Mesenchymal stem cell (in vitro differentiated cells and primary cell): ENCODE results near the gene EPS8L2.

Experiments
- DNase-seq: peaks from one replicate; pipeline ENCODE4 v3.0.0-alpha.2; 2013
- H2AFZ ChIP-seq: one replicate; pipeline ENCODE4 v1.6.1; 2013; ENCODE audit warnings: low read depth, mild to moderate bottlenecking, control low read depth, inconsistent platforms, low read length, moderate library complexity
- H2AK5ac ChIP-seq: 2 replicates; pipeline ENCODE4 v1.6.1; 2013; ENCODE audit warnings: low read length, moderate library complexity, mild to moderate bottlenecking, inconsistent platforms; ENCODE audit not compliant: severe bottlenecking
- H2BK120ac ChIP-seq: one replicate; pipeline ENCODE4 v1.6.1; 2013; ENCODE audit warnings: low read depth, mild to moderate bottlenecking, inconsistent platforms, low read length, moderate library complexity
- H2BK12ac ChIP-seq, 2 experiments: one replicate each; pipeline ENCODE4 v1.6.1; 2013; ENCODE audit warnings: inconsistent platforms in 2 of 2, low read length in 2 of 2, mild to moderate bottlenecking in 2 of 2, moderate library complexity in 2 of 2, control low read depth in 1 of 2
- H2BK15ac ChIP-seq: one replicate; pipeline ENCODE4 v1.6.1; 2013; ENCODE audit warnings: mild to moderate bottlenecking, low read depth, inconsistent platforms; ENCODE audit not compliant: poor library complexity, severe bottlenecking
- H2BK5ac ChIP-seq: 2 replicates; pipeline ENCODE4 v1.6.1; 2013; ENCODE audit warnings: low read depth, mild to moderate bottlenecking, low read length, control low read depth, inconsistent platforms; ENCODE audit not compliant: poor library complexity, severe bottlenecking
- H3K14ac ChIP-seq, 2 experiments: one replicate each; pipeline ENCODE4 v1.6.1; 2013; ENCODE audit warnings: inconsistent platforms in 2 of 2, low read length in 2 of 2, control low read depth in 1 of 2, mild to moderate bottlenecking in 1 of 2, moderate library complexity in 1 of 2
- H3K18ac ChIP-seq, 2 experiments: one replicate each; pipeline ENCODE4 v1.6.1; 2013; ENCODE audit warnings: inconsistent platforms in 2 of 2, low read length in 2 of 2, control low read depth in 1 of 2, low read depth in 1 of 2, mild to moderate bottlenecking in 1 of 2
- H3K23ac ChIP-seq, 2 experiments: one replicate each; pipeline ENCODE4 v1.6.1; 2013; ENCODE audit warnings: inconsistent platforms in 2 of 2, low read length in 2 of 2, mild to moderate bottlenecking in 2 of 2, moderate library complexity in 2 of 2, control low read depth in 1 of 2
- H3K27ac ChIP-seq: 2 replicates; pipeline ENCODE4 v1.5.1; 2013; ENCODE audit warnings: mild to moderate bottlenecking, moderate library complexity, low read length, control low read depth, inconsistent platforms; ENCODE audit not compliant: poor library complexity, severe bottlenecking
- H3K27me3 ChIP-seq, 2 experiments: 2 replicates each; pipeline versions ENCODE4 v1.6.1 to v1.7.0; 2013; ENCODE audit warnings: low read length in 2 of 2, mild to moderate bottlenecking in 2 of 2, moderate library complexity in 2 of 2, control low read depth in 1 of 2, inconsistent platforms in 1 of 2; ENCODE audit not compliant: control insufficient read depth in 1 of 2, insufficient read depth in 1 of 2
- H3K36me3 ChIP-seq, 2 experiments: 2 replicates each; pipeline versions ENCODE4 v1.6.1 to v1.7.0; 2013; ENCODE audit warnings: low read length in 2 of 2, control low read depth in 1 of 2, inconsistent platforms in 1 of 2, low read depth in 1 of 2, mild to moderate bottlenecking in 1 of 2; ENCODE audit not compliant: insufficient read depth in 2 of 2, control insufficient read depth in 1 of 2
- H3K4ac ChIP-seq, 2 experiments: one replicate each; pipeline ENCODE4 v1.6.1; 2013; ENCODE audit warnings: inconsistent platforms in 2 of 2, low read length in 2 of 2, mild to moderate bottlenecking in 2 of 2, moderate library complexity in 2 of 2, control low read depth in 1 of 2, low read depth in 1 of 2
- H3K4me1 ChIP-seq: 2 replicates; pipeline ENCODE4 v1.6.1; 2013; ENCODE audit warnings: low read depth, low read length, control low read depth; ENCODE audit not compliant: control insufficient read depth, insufficient read depth
- H3K4me2 ChIP-seq: 2 replicates; pipeline ENCODE4 v1.6.1; 2013; ENCODE audit warnings: low read length, mild to moderate bottlenecking, inconsistent platforms; ENCODE audit not compliant: poor library complexity, severe bottlenecking
- H3K4me3 ChIP-seq, 2 experiments: 2 replicates each; pipeline versions ENCODE4 v1.5.1 to v1.7.0; 2013; ENCODE audit warnings: low read length in 2 of 2, mild to moderate bottlenecking in 2 of 2, control low read depth in 1 of 2, low read depth in 1 of 2; ENCODE audit not compliant: insufficient read depth in 1 of 2
- H3K79me1 ChIP-seq: replicated peaks from 2 replicates; pipeline ENCODE4 v1.6.1; 2013; ENCODE audit warnings: mild to moderate bottlenecking, control low read depth, low read length, inconsistent platforms; ENCODE audit not compliant: poor library complexity, severe bottlenecking
- H3K9ac ChIP-seq: 2 replicates; pipeline ENCODE4 v1.7.0; 2013; ENCODE audit warnings: mild to moderate bottlenecking, low read length, moderate library complexity
- H3K9me3 ChIP-seq: 2 replicates; pipeline ENCODE4 v1.7.0; 2013; ENCODE audit warnings: mild to moderate bottlenecking, low read length; ENCODE audit not compliant: control insufficient read depth
- H4K8ac ChIP-seq: one replicate; pipeline ENCODE4 v1.6.1; 2013; ENCODE audit warnings: inconsistent platforms, mild to moderate bottlenecking, low read length, moderate library complexity
- H4K91ac ChIP-seq: one replicate; pipeline ENCODE4 v1.6.1; 2013; ENCODE audit warnings: mild to moderate bottlenecking, low read length, inconsistent platforms
- WGBS: methylation state at CpG from one replicate; pipeline ENCODE4 v1.1.7; 2013; ENCODE audit warnings: mixed read lengths; 5-methylcytosine and 5-hydroxymethylcytosine counted together

EPS8L2 gene

DNA sequence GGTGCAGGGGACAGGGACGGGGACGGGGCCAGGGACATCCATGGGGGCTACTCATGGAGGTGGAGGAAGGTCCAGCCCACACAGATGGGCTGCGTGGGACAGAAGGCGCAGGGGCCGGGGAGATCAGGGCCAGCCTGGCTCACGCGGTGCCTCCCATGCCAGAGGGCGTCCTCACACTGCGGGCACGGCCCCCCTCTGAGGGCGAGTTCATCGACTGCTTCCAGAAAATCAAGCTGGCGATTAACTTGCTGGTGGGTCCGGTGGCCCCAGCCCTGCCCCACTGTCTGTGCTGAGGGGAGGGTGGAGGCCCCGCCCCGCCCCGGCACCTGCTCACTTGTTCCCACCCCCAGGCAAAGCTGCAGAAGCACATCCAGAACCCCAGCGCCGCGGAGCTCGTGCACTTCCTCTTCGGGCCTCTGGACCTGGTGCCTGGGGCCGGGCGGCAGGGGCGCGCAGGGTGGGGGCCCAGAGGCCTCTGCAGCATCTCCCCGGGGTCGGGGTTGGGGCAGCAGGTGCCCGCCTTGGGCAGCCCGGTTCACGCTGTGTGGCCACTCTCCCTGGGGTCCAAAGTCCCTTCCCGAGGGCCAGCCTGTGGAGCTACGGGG lies 15.8 kb downstream of the EPS8L2 start:
- no peak overlapping the region for H2AK5ac ChIP-seq
- H3K9me3 ChIP-seq, result no peaks in the 10 kb centered on the region
- H2BK5ac ChIP-seq, result no peak overlapping the region
- no peak overlapping the region for H3K23ac ChIP-seq
- H3K4me1 ChIP-seq, result peaks cover 36% of the 10 kb centered on the region
- WGBS, result 91% methylated on average over 29 of the region's 33 CpGs
- H3K36me3 ChIP-seq, result peaks cover 29 to 82% of the 10 kb centered on the region in 2 experiments
- no peak overlapping the region for H2BK12ac ChIP-seq
- H2BK120ac ChIP-seq, result no peak overlapping the region
- H4K8ac ChIP-seq, result no peak overlapping the region
- no peaks in the 10 kb centered on the region for H3K27me3 ChIP-seq
- no peak overlapping the region for H3K4ac ChIP-seq
- no peak overlapping the region for H3K4me2 ChIP-seq
- H3K79me1 ChIP-seq, result peaks cover 28% of the 10 kb centered on the region
- no peak overlapping the region for H3K4me3 ChIP-seq
- no peak overlapping the region for H3K9ac ChIP-seq
- H2BK15ac ChIP-seq, result no peak overlapping the region
- DNase-seq, result no peak
- no peak overlapping the region for H4K91ac ChIP-seq
- no peak overlapping the region for H3K14ac ChIP-seq
- H2AFZ ChIP-seq, result no peak overlapping the region
- no peak overlapping the region for H3K27ac ChIP-seq
- no peak overlapping the region for H3K18ac ChIP-seq

DNA sequence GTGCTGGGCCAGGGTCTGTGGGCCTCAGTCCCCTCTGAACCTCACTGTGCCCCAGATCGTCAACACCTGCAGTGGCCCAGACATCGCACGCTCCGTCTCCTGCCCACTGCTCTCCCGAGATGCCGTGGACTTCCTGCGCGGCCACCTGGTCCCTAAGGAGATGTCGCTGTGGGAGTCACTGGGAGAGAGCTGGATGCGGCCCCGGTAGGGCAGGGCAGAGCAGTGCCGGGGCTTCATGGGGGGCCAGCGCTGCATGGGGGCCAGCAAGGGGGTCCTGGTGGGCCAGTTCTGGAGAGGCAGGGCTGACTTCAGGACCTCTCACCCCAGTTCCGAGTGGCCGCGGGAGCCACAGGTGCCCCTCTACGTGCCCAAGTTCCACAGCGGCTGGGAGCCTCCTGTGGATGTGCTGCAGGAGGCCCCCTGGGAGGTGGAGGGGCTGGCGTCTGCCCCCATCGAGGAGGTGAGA lies 16.3 kb downstream of the EPS8L2 start:
- Histone ChIP-seq H2AK5ac (no peak overlapping the region), H3K4me1 (peaks cover 40% of the 10 kb centered on the region), H3K9me3 (no peaks in the 10 kb centered on the region), H3K4me3 (no peak overlapping the region), H2BK15ac (no peak overlapping the region), H4K91ac (no peak overlapping the region), H2BK5ac (no peak overlapping the region), H3K4me2 (no peak overlapping the region), H3K4ac (no peak overlapping the region), H2BK12ac (no peak overlapping the region), H2AFZ (no peak overlapping the region), H3K79me1 (peaks cover 25% of the 10 kb centered on the region), H2BK120ac (no peak overlapping the region), H3K27me3 (no peaks in the 10 kb centered on the region), H3K14ac (no peak overlapping the region), H3K27ac (no peak overlapping the region), H3K36me3 (peaks cover 29 to 82% of the 10 kb centered on the region in 2 experiments), H3K23ac (no peak overlapping the region), H3K9ac (no peak overlapping the region), H3K18ac (no peak overlapping the region), H4K8ac (no peak overlapping the region)
- 89% methylated on average over 13 of the region's 20 CpGs for WGBS
- no peak for DNase-seq

DNA sequence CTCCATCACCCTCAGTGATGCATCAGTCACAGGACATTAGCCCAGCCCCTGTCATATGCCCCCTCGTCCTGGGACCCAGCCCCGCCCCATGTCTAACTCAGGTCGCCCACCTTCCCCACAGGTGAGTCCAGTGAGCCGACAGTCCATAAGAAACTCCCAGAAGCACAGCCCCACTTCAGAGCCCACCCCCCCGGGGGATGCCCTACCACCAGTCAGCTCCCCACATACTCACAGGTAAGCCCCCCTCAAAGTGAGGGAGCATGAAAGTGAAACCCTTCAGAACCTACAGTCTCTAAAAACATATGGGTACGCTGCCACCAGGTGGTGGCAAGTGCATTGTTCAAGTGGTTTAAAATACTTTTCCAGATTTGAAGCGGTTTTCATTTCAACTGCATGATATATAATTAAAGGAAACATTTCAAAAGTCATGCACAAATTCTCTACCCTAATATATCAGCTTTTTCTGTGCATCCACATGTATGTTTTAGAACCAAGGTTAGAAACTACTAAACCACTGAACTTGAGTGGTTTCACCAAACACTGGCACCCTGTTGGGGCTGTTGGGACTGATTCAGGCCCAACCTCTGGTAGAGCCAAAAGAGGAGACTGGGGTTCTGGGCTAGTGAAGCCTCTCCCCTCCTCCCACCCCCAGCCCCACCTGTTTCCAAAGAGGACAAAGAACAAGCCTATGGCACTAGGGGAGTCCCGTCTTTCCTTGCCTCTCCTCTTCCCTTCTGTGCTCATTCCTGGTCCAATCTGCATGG lies 17.3 kb downstream of the EPS8L2 start:
- H4K8ac ChIP-seq, result no peak overlapping the region
- no peak overlapping the region for H3K27ac ChIP-seq
- no peak overlapping the region for H3K23ac ChIP-seq
- H3K79me1 ChIP-seq, result peaks cover 24% of the 10 kb centered on the region
- 79% methylated on average over 5 of the region's 8 CpGs for WGBS
- DNase-seq, result peak; percentile 64
- H2BK12ac ChIP-seq, result no peak overlapping the region
- H3K14ac ChIP-seq, result no peak overlapping the region
- H4K91ac ChIP-seq, result no peak overlapping the region
- no peak overlapping the region for H3K18ac ChIP-seq
- peak overlapping the region; percentile 4 for H2AK5ac ChIP-seq
- H2AFZ ChIP-seq, result no peak overlapping the region
- no peaks in the 10 kb centered on the region for H3K9me3 ChIP-seq
- H3K36me3 ChIP-seq, result peaks cover 29 to 87% of the 10 kb centered on the region in 2 experiments
- no peak overlapping the region for H3K9ac ChIP-seq
- H3K4me1 ChIP-seq, result peaks cover 49% of the 10 kb centered on the region
- no peak overlapping the region for H3K4me2 ChIP-seq
- no peak overlapping the region for H2BK5ac ChIP-seq
- H2BK15ac ChIP-seq, result no peak overlapping the region
- H3K4me3 ChIP-seq, result no peak overlapping the region
- H3K4ac ChIP-seq, result no peak overlapping the region
- no peaks in the 10 kb centered on the region for H3K27me3 ChIP-seq
- no peak overlapping the region for H2BK120ac ChIP-seq

DNA sequence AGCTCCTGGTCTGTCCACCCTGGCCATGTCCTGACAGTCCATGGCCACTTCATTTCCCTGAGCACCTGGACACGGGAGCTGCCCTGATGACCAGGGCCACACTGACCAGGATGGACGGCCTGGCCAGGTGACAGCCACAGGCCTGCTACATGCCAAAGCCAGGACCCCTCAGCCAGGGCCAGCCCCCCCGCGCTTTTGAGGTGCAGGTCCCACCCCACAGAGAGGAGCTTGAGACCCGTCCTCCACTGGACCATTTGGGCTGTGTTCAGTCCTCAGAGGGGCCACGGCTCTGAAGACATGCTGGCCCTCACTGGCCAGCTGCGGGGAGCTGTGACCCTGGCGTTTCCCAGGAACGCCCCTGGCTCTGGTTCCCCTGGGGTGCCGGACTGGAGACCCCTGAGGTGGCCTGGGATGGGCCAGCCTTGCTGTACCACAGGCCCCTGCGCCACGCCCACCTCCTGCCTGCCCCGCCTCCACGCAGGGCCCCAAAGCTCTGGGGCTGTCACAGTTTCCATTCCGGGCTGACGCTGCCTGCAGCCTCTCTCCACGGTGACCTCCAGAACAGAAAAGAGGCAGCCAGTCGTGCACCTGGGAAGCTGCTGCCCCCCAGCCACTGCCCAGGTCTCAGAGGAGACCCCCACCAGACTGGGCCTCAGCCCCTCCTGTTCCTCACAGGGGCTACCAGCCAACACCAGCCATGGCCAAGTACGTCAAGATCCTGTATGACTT lies 18.2 kb downstream of the EPS8L2 start:
- no peak overlapping the region for H2BK15ac ChIP-seq
- no peak overlapping the region for H3K4me3 ChIP-seq
- no peaks in the 10 kb centered on the region for H3K9me3 ChIP-seq
- peaks cover 24% of the 10 kb centered on the region for H3K79me1 ChIP-seq
- H3K27me3 ChIP-seq, result no peaks in the 10 kb centered on the region
- H3K4ac ChIP-seq, result no peak overlapping the region
- no peak overlapping the region for H3K18ac ChIP-seq
- H3K4me1 ChIP-seq, result peaks cover 56% of the 10 kb centered on the region
- no peak overlapping the region for H4K8ac ChIP-seq
- H2AFZ ChIP-seq, result no peak overlapping the region
- H2AK5ac ChIP-seq, result peak overlapping the region; percentile 16
- no peak overlapping the region for H3K14ac ChIP-seq
- peaks cover 29 to 85% of the 10 kb centered on the region in 2 experiments for H3K36me3 ChIP-seq
- H2BK120ac ChIP-seq, result no peak overlapping the region
- H4K91ac ChIP-seq, result no peak overlapping the region
- no peak overlapping the region for H3K27ac ChIP-seq
- no peak overlapping the region for H3K9ac ChIP-seq
- no peak overlapping the region for H2BK12ac ChIP-seq
- no peak for DNase-seq
- no peak overlapping the region for H2BK5ac ChIP-seq
- H3K23ac ChIP-seq, result no peak overlapping the region
- 81% methylated on average over 19 of the region's 19 CpGs for WGBS
- no peak overlapping the region for H3K4me2 ChIP-seq
